HepG2 (cell line): ENCODE measurements around the gene SDK1.

Experiments used
- HDAC6 ChIP-seq: fragments of 200-600 bp; sonication (generic); IDR thresholded peaks from 2 replicates; pipeline ENCODE4 v1.7.0; 2017; ENCODE audit warnings: mild to moderate bottlenecking, antibody characterized with exemption, low read length, low read depth
- ZBTB20 ChIP-seq: sonication (generic); formaldehyde crosslinking; IDR thresholded peaks from 2 replicates; pipeline ENCODE4 v1.8.1; 2023; ENCODE audit warnings: missing genetic modification reagents, low read depth, mild to moderate bottlenecking, borderline replicate concordance
- ZNF574 ChIP-seq: sonication (generic); formaldehyde crosslinking; IDR thresholded peaks from 2 replicates; pipeline ENCODE4 v1.4.0; 2020; ENCODE audit warnings: missing genetic modification reagents

DNA sequence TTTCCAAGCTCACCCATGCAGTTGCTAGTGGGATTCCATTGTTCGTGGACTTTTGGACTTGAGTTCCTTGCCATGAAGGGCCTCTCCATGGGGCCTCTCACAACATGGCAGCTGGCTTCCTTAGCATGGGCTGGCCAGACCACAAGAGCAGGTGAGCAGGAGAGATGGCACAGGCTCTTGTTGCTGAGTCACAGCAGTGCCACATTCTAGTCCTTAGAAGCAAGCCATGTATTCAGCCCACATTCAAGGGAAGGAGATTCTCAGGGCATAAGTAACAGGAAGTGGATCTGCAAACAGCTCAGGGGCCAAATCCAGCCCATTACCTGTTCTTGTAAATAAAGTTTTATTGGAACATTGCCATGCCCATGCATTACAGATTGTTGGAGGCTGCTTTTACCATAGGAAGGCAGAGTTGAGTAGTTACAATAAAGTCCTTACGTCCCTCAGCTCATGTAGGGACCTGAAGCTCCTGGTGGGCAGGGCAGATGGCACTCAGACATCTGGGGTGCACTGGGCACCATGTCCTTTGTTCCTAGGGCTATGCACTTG, 899.6 kb downstream of the SDK1 start:
- no peak for TF ChIP-seq HDAC6
- no peak for TF ChIP-seq ZBTB20 (CRISPR knock-in tag)
- no peak for TF ChIP-seq ZNF574 (CRISPR knock-in tag)
